K562 (cell line): ENCODE measurements around the gene CRACDL. TPM values are rescaled to one million over a fixed set of nuclear protein-coding genes. Genes with fewer than 3 reads are reported as not detected.

Experiments
- ATAC-seq: fragments of 200-7000 bp; cut with Tn5 transposase; 3 replicates; pipeline ENCODE4 v1.9.1; 2020; ENCODE audit warnings: moderate library complexity
- BruUV-seq: library from RNA; stranded (reverse); fragments of 400-500 nt; replicated peaks from 2 replicates; lab custom pipeline; 2021; lab: Mats Ljungman, UMichigan
- CTCF ChIA-PET: fragments of 300-600 bp; formaldehyde crosslinking; extraction: SDS; loops from one replicate; lab custom pipeline; 2021; ENCODE audit warnings: low intra/inter-chr PET ratio; lab: Yijun Ruan, JAX
- POLR2A ChIA-PET: fragments of 300-600, 350-650 bp; sonication (Branson Sonifier 250); formaldehyde crosslinking; extraction: SDS; loops from one replicate; lab custom pipeline; 2021; ENCODE audit warnings: antibody characterized with exemption, inconsistent platforms; lab: Yijun Ruan, JAX
- DNase-seq, 4 experiments: peaks; one replicate each; pipeline versions ENCODE4 v3.0.0 to v3.0.0-alpha.2; 2011 to 2018; ENCODE audit warnings: low spot score in 3 of 4, mixed read lengths in 3 of 4; ENCODE audit errors: extremely low read depth in 1 of 4
- FAIRE-seq: peaks from 2 replicates; lab custom pipeline; 2011; peaks lifted over from hg19 to GRCh38; lab: Jason Lieb, UNC
- H2AFZ ChIP-seq: 2 replicates; pipeline ENCODE4 v1.6.0; 2011; ENCODE audit warnings: low read depth, low read length, control low read depth, inconsistent platforms
- H3K27ac ChIP-seq: fragments of 200-600 bp; 3 replicates; pipeline ENCODE4 v1.8.0; 2011; ENCODE audit warnings: low read depth, mild to moderate bottlenecking, control low read depth, inconsistent platforms, low read length, moderate library complexity, mixed read lengths; ENCODE audit errors: extremely low read depth
- H3K27me3 ChIP-seq, 2 experiments: fragments of 300-600 bp in 1 of 2; 2 replicates in 1 of 2; 3 replicates in 1 of 2; pipeline versions ENCODE4 v1.6.0 to v1.8.0; 2011; ENCODE audit warnings: inconsistent platforms in 2 of 2, low read length in 2 of 2, mild to moderate bottlenecking in 1 of 2, mixed read lengths in 1 of 2, moderate library complexity in 1 of 2; ENCODE audit not compliant: control insufficient read depth in 2 of 2, insufficient read depth in 2 of 2
- H3K36me3 ChIP-seq: fragments of 300-600 bp; 3 replicates; pipeline ENCODE4 v1.8.0; 2011; ENCODE audit warnings: mild to moderate bottlenecking, low read length, inconsistent platforms; ENCODE audit not compliant: control insufficient read depth, insufficient read depth
- H3K4me1 ChIP-seq, 2 experiments: fragments of 200-600 bp in 1 of 2; replicated peaks in 1 of 2; 2 replicates in 1 of 2; 3 replicates in 1 of 2; pipeline versions ENCODE4 v1.5.1 to v1.8.0; 2011; ENCODE audit warnings: inconsistent platforms in 2 of 2, low read length in 2 of 2, mild to moderate bottlenecking in 1 of 2, mixed read lengths in 1 of 2, moderate library complexity in 1 of 2; ENCODE audit not compliant: control insufficient read depth in 2 of 2, insufficient read depth in 2 of 2
- H3K4me2 ChIP-seq: 2 replicates; pipeline ENCODE4 v1.6.1; 2011; ENCODE audit warnings: low read length, control low read depth, inconsistent platforms, mixed read lengths; ENCODE audit not compliant: insufficient read depth
- H3K4me3 ChIP-seq: fragments of 200-600 bp; sonication (generic), shearing (Covaris generic); 2 replicates; pipeline ENCODE4 v1.5.1; 2016; ENCODE audit warnings: control low read depth, inconsistent platforms
- H3K79me2 ChIP-seq: fragments of 200-600 bp; 3 replicates; pipeline ENCODE4 v1.8.0; 2011; ENCODE audit warnings: low read length, inconsistent platforms; ENCODE audit not compliant: control insufficient read depth, insufficient read depth
- H3K9ac ChIP-seq, 2 experiments: 2 replicates each; pipeline versions ENCODE4 v1.6.0 to v1.6.1; 2011; ENCODE audit warnings: low read depth in 2 of 2, low read length in 2 of 2, control low read depth in 1 of 2, inconsistent platforms in 1 of 2, mild to moderate bottlenecking in 1 of 2, mixed read lengths in 1 of 2; ENCODE audit not compliant: insufficient read depth in 1 of 2
- H3K9me1 ChIP-seq: one replicate; pipeline ENCODE4 v1.6.0; 2011; ENCODE audit warnings: inconsistent platforms, mild to moderate bottlenecking, low read length, moderate library complexity; ENCODE audit not compliant: control insufficient read depth, insufficient read depth
- H3K9me3 ChIP-seq: replicated peaks from 2 replicates; pipeline ENCODE4 v1.5.1; 2011; ENCODE audit warnings: low read depth, low read length, inconsistent platforms; ENCODE audit not compliant: control insufficient read depth, insufficient read depth
- H4K20me1 ChIP-seq: replicated peaks from 2 replicates; pipeline ENCODE4 v1.6.1; 2011; ENCODE audit warnings: low read length, inconsistent platforms, mixed read lengths; ENCODE audit not compliant: control insufficient read depth, insufficient read depth
- CHD2 ChIP-seq: IDR thresholded peaks from 2 replicates; pipeline ENCODE4 v1.6.1; 2011; ENCODE audit warnings: low read depth, low read length
- ETV5 ChIP-seq: sonication (generic); formaldehyde crosslinking; IDR thresholded peaks from 2 replicates; pipeline ENCODE4 v1.4.0; 2020; ENCODE audit warnings: low read depth, mild to moderate bottlenecking, missing genetic modification reagents
- FOXK2 ChIP-seq, 2 experiments: fragments of 450-650 bp; IDR thresholded peaks in 1 of 2; conservative IDR thresholded peaks in 1 of 2; 2 replicates each; pipeline ENCODE4 v1.6.1; 2016; ENCODE audit warnings: low read depth in 2 of 2, mild to moderate bottlenecking in 1 of 2
- L3MBTL2 ChIP-seq: fragments of 450-650 bp; IDR thresholded peaks from 2 replicates; pipeline ENCODE4 v1.6.1; 2016; ENCODE audit warnings: mild to moderate bottlenecking, moderate library complexity
- LEF1 ChIP-seq: fragments of 450-650 bp; IDR thresholded peaks from 2 replicates; pipeline ENCODE4 v1.6.1; 2016; ENCODE audit warnings: mild to moderate bottlenecking
- MAFF ChIP-seq: IDR thresholded peaks from 2 replicates; pipeline ENCODE4 v1.6.1; 2012; ENCODE audit warnings: low read length, improper control_type of control experiment
- MECOM ChIP-seq: fragments of 250-450 bp; sonication (Bioruptor Pico); IDR thresholded peaks from 2 replicates; pipeline ENCODE4 v1.8.0; 2022; ENCODE audit warnings: inconsistent platforms
- MTA1 ChIP-seq: fragments of 450-650 bp; IDR thresholded peaks from 2 replicates; pipeline ENCODE4 v1.6.1; 2017; ENCODE audit warnings: borderline replicate concordance
- NBN ChIP-seq: fragments of 450-650 bp; IDR thresholded peaks from 2 replicates; pipeline ENCODE4 v1.6.1; 2016; ENCODE audit warnings: low read depth, mild to moderate bottlenecking
- NFATC3 ChIP-seq: fragments of 450-650 bp; IDR thresholded peaks from 2 replicates; pipeline ENCODE4 v1.6.1; 2017; ENCODE audit warnings: mild to moderate bottlenecking
- NR3C1 ChIP-seq: sonication (generic); formaldehyde crosslinking; IDR thresholded peaks from 2 replicates; pipeline ENCODE4 v1.8.1; 2022; ENCODE audit warnings: missing genetic modification reagents
- PHF8 ChIP-seq: fragments of 200-600 bp; sonication (generic); IDR thresholded peaks from 2 replicates; pipeline ENCODE4 v1.6.1; 2012; ENCODE audit warnings: mixed run types, mild to moderate bottlenecking, inconsistent platforms, low read length, moderate library complexity, borderline replicate concordance
- TAF9B ChIP-seq: fragments of 450-650 bp; IDR thresholded peaks from 2 replicates; pipeline ENCODE4 v1.6.1; 2018; ENCODE audit warnings: mild to moderate bottlenecking; ENCODE audit not compliant: partially characterized antibody
- TBP ChIP-seq: optimal IDR thresholded peaks from 2 replicates; pipeline ENCODE3; 2011; ENCODE audit warnings: low read depth, low read length, improper control_type of control experiment
- ZFP36 ChIP-seq: fragments of 150-350 bp; IDR thresholded peaks from 2 replicates; pipeline ENCODE4 v1.6.1; 2018; ENCODE audit warnings: low read length, low read depth; ENCODE audit not compliant: partially characterized antibody
- ZFPM2 ChIP-seq: fragments of 250-450 bp; sonication (Bioruptor Pico); IDR thresholded peaks from 2 replicates; pipeline ENCODE4 v1.5.1; 2022; ENCODE audit warnings: mild to moderate bottlenecking
- ZNF133 ChIP-seq: fragments of 250-450 bp; sonication (Bioruptor Pico); IDR thresholded peaks from 2 replicates; pipeline ENCODE4 v1.4.0; 2020; ENCODE audit warnings: mild to moderate bottlenecking
- ZNF143 ChIP-seq: sonication (generic); formaldehyde crosslinking; IDR thresholded peaks from 2 replicates; pipeline ENCODE4 v1.9.0; 2022; ENCODE audit warnings: mild to moderate bottlenecking, missing genetic modification reagents
- ZNF444 ChIP-seq: fragments of 250-450 bp; sonication (Bioruptor Pico); IDR thresholded peaks from 2 replicates; pipeline ENCODE4 v1.4.0; 2020; ENCODE audit warnings: mild to moderate bottlenecking, moderate library complexity
- ZNF79 ChIP-seq: fragments of 250-450 bp; sonication (Bioruptor Pico); IDR thresholded peaks from 2 replicates; pipeline ENCODE4 v1.4.0; 2020; ENCODE audit warnings: low read depth, mild to moderate bottlenecking, moderate library complexity
- WGBS: fragments of 100-300 bp; shearing (Covaris generic); methylation state at CpG from one replicate; pipeline ENCODE4 v1.1.6; 2016; ENCODE audit warnings: low coverage, mixed read lengths; ENCODE audit not compliant: insufficient coverage; ENCODE audit errors: missing lambda C conversion rate; 5-methylcytosine and 5-hydroxymethylcytosine counted together
- in situ Hi-C: fragments of 300-500 bp; cut with MboI; formaldehyde crosslinking; loops from 4 replicates; pipeline ENCODE4 v1.15.0; 2018; ENCODE audit warnings: inconsistent platforms, mixed read lengths
- intact Hi-C: fragments of 100-400 bp; cut with micrococcal nuclease; formaldehyde crosslinking; loops from 2 replicates; pipeline ENCODE4 v1.14.2; 2022
- polyA plus RNA-seq, 8 experiments: library from polyadenylated mRNA; depleted of rRNA in 4 of 8; stranded (reverse) in 5 of 8; unstranded in 3 of 8; fragments of >200 nt; fragmentation: Nextera tagmentation in 2 of 8; fragmentation: Illumina TruSeq in 1 of 8; extraction: Ambion mirVana in 2 of 8; extraction: Trizol in 1 of 8; gene quantifications; 2 replicates each; pipeline versions ENCODE4 v1.2.1 to v1.2.3, GENCODE V29; 2011 to 2014; ENCODE audit warnings: inconsistent platforms in 1 of 8, missing spikeins in 1 of 8
- total RNA-seq, 7 experiments: library from RNA; depleted of rRNA in 6 of 7; stranded (reverse); fragments of >200 nt in 6 of 7; fragmentation: Illumina TruSeq in 2 of 7; extraction: Trizol in 2 of 7; gene quantifications; 2 replicates each; pipeline versions ENCODE4 v1.2.1 to v1.2.3, GENCODE V29; 2011 to 2021; ENCODE audit warnings: low replicate concordance in 1 of 7

CRACDL gene
- total and polyA plus RNA-seq, 9 of the 15 experiments (the other 6 are each of a cell fraction or from before 2014, with no cell fraction given): not detected

- no peak overlapping the region for H3K27ac ChIP-seq
- no peaks in the 10 kb centered on the region for H3K9me3 ChIP-seq
- FAIRE-seq (no peak), ATAC-seq (no peak), DNase-seq (no peak)
- in situ Hi-C loops (no loop called here), intact Hi-C loops (loop anchor here (5.0 kb wide), 1 partner anchor 196 kb away; no protein-coding TSS in a partner anchor)
- H3K36me3 ChIP-seq: no peaks in the 10 kb centered on the region
- H3K79me2 ChIP-seq: no peaks in the 10 kb centered on the region
- H2AFZ ChIP-seq: no peak overlapping the region
- H3K4me1 ChIP-seq: no peaks in the 10 kb centered on the region; a peak in 1 of 5 replicates
- TF ChIP-seq NR3C1 (CRISPR knock-in tag) (no peak), MECOM (CRISPR knock-in tag) (no peak), TBP (no peak), MAFF (no peak), ZFPM2 (CRISPR knock-in tag) (no peak), LEF1 (no peak), ZNF133 (CRISPR knock-in tag) (no peak), NFATC3 (no peak), PHF8 (no peak), L3MBTL2 (no peak), ZNF444 (CRISPR knock-in tag) (no peak), FOXK2 (conservative IDR thresholded peaks at IDR 0.05 in 1 of 2, IDR thresholded peaks at IDR 0.05 in 1 of 2; ENCODE audit: low read depth in 2 of 2) (no peak), ZNF79 (CRISPR knock-in tag) (no peak), CHD2 (no peak), NBN (no peak), ZFP36 (no peak), ZNF143 (CRISPR knock-in tag) (no peak), ETV5 (CRISPR knock-in tag) (no peak), TAF9B (no peak), MTA1 (no peak)
- H3K27me3 ChIP-seq: peaks cover 15 to 49% of the 10 kb centered on the region in 2 experiments
- no peak overlapping the region for H3K9ac ChIP-seq
- WGBS: 0% methylated on average over 2 of the region's 2 CpGs
- no peak overlapping the region for H3K4me3 ChIP-seq
- H3K4me2 ChIP-seq: no peak overlapping the region
- H4K20me1 ChIP-seq: no peaks in the 10 kb centered on the region
- BruUV-seq: no TSS peak
- ChIA-PET POLR2A (no interaction called here), CTCF (no interaction called here)
- H3K9me1 ChIP-seq: no peaks in the 10 kb centered on the region
These were observed 64.5 kb downstream of the CRACDL start for GRCh38 chr2:98871506-98871905.
